ENCODE data around the gene IER5L.

IER5L gene

GRCh38 chr9:129182122-129182521 lies 4.1 kb upstream of the IER5L start:
- no peak overlapping the region for H3K9ac ChIP-seq (ENCODE audit: low read depth, low read length)
- no peaks in the 10 kb centered on the region for H3K79me2 ChIP-seq (ENCODE audit: insufficient read depth, low read length)
- no peak for DNase-seq
- H3K4me2 ChIP-seq (ENCODE audit: insufficient read depth, low read length) = no peak overlapping the region
- no peak overlapping the region for H2AFZ ChIP-seq (ENCODE audit: low read depth, low read length)
- peaks cover 14% of the 10 kb centered on the region for H3K4me1 ChIP-seq (ENCODE audit: insufficient read depth, low read length)
- no peaks in the 10 kb centered on the region for H3K9me3 ChIP-seq (ENCODE audit: insufficient read depth, low read length, severe bottlenecking)
- H3K4me3 ChIP-seq (ENCODE audit: low read depth in 1 of 2, low read length in 2 of 2) = no peak overlapping the region
- TF ChIP-seq CTCF (IDR thresholded peaks at IDR 0.05; ENCODE audit: borderline replicate concordance, extremely low read depth, low read length, poor library complexity, severe bottlenecking) = no peak
- no peak for TF ChIP-seq EZH2 (IDR thresholded peaks at IDR 0.05; ENCODE audit: borderline replicate concordance, low read depth, low read length, severe bottlenecking)
- H4K20me1 ChIP-seq (ENCODE audit: insufficient read depth, low read length) = no peaks in the 10 kb centered on the region
- ATAC-seq (ENCODE audit: insufficient read depth, low read depth) = no peak
- no peaks in the 10 kb centered on the region for H3K36me3 ChIP-seq (ENCODE audit: insufficient read depth, low read length)
- no peak overlapping the region for H3K27ac ChIP-seq (ENCODE audit: low read length)
- peaks cover 16% of the 10 kb centered on the region for H3K27me3 ChIP-seq (ENCODE audit: insufficient read depth, low read length, poor library complexity)

GRCh38 chr9:129181246-129181645 lies 3.2 kb upstream of the IER5L start:
- H3K36me3 ChIP-seq (ENCODE audit: insufficient read depth, low read length) = no peaks in the 10 kb centered on the region
- peaks cover 23% of the 10 kb centered on the region for H3K4me1 ChIP-seq (ENCODE audit: insufficient read depth, low read length)
- no peak overlapping the region for H3K27ac ChIP-seq (ENCODE audit: low read length)
- no peak overlapping the region for H3K4me3 ChIP-seq (ENCODE audit: low read depth in 1 of 2, low read length in 2 of 2)
- ATAC-seq (ENCODE audit: insufficient read depth, low read depth) = no peak
- no peak overlapping the region for H2AFZ ChIP-seq (ENCODE audit: low read depth, low read length)
- DNase-seq = no peak
- no peak overlapping the region for H3K9ac ChIP-seq (ENCODE audit: low read depth, low read length)
- no peak overlapping the region for H3K4me2 ChIP-seq (ENCODE audit: insufficient read depth, low read length)
- H3K27me3 ChIP-seq (ENCODE audit: insufficient read depth, low read length, poor library complexity) = peaks cover 25% of the 10 kb centered on the region
- H4K20me1 ChIP-seq (ENCODE audit: insufficient read depth, low read length) = 0 out of 2 replicates have a peak, but pooled peaks cover 5% of the 10 kb centered on the region
- H3K9me3 ChIP-seq (ENCODE audit: insufficient read depth, low read length, severe bottlenecking) = no peaks in the 10 kb centered on the region
- H3K79me2 ChIP-seq (ENCODE audit: insufficient read depth, low read length) = no peaks in the 10 kb centered on the region
- TF ChIP-seq EZH2 (IDR thresholded peaks at IDR 0.05; ENCODE audit: borderline replicate concordance, low read depth, low read length, severe bottlenecking) = no peak
- TF ChIP-seq CTCF (IDR thresholded peaks at IDR 0.05; ENCODE audit: borderline replicate concordance, extremely low read depth, low read length, poor library complexity, severe bottlenecking) = no peak

GRCh38 chr9:129178568-129179382 lies 714 bp upstream of the IER5L start:
- Histone ChIP-seq H3K9ac (ENCODE audit: low read depth, low read length) (peak overlapping the region; percentile 50), H3K4me3 (ENCODE audit: low read depth in 1 of 2, low read length in 2 of 2) (peak overlapping the region in 1 of 2 experiments; percentile 80; a peak in 2 of 4 replicates), H3K27ac (ENCODE audit: low read length) (no peak overlapping the region), H3K27me3 (ENCODE audit: insufficient read depth, low read length, poor library complexity) (peaks cover 41% of the 10 kb centered on the region), H4K20me1 (ENCODE audit: insufficient read depth, low read length) (0 out of 2 replicates have a peak, but pooled peaks cover 5% of the 10 kb centered on the region), H2AFZ (ENCODE audit: low read depth, low read length) (peak overlapping the region; percentile 59), H3K79me2 (ENCODE audit: insufficient read depth, low read length) (no peaks in the 10 kb centered on the region), H3K4me1 (ENCODE audit: insufficient read depth, low read length) (peaks cover 48% of the 10 kb centered on the region), H3K9me3 (ENCODE audit: insufficient read depth, low read length, severe bottlenecking) (no peaks in the 10 kb centered on the region), H3K36me3 (ENCODE audit: insufficient read depth, low read length) (no peaks in the 10 kb centered on the region), H3K4me2 (ENCODE audit: insufficient read depth, low read length) (peak overlapping the region; percentile 90)
- TF ChIP-seq EZH2 (IDR thresholded peaks at IDR 0.05; ENCODE audit: borderline replicate concordance, low read depth, low read length, severe bottlenecking) = no peak
- no peak for TF ChIP-seq CTCF (IDR thresholded peaks at IDR 0.05; ENCODE audit: borderline replicate concordance, extremely low read depth, low read length, poor library complexity, severe bottlenecking)
- ATAC-seq (ENCODE audit: insufficient read depth, low read depth) (no peak), DNase-seq (no peak)

Data from DND-41 (cell line).